Neural cell (in vitro differentiated cells): ENCODE results near the gene MICAL2.

Experiments used
- EP300 ChIP-seq: fragments of 450-650 bp; conservative IDR thresholded peaks from 2 replicates; pipeline ENCODE4 v1.6.1; 2014; ENCODE audit warnings: antibody characterized with exemption, mild to moderate bottlenecking, moderate library complexity; ENCODE audit not compliant: poor library complexity, severe bottlenecking
- EZH2 ChIP-seq: fragments of 200-600, 300-800 bp; shearing (Covaris generic), sonication (generic); IDR thresholded peaks from 2 replicates; pipeline ENCODE4 v1.6.1; 2014; ENCODE audit warnings: antibody characterized with exemption, low read length, borderline replicate concordance, mild to moderate bottlenecking; ENCODE audit not compliant: insufficient read depth, poor library complexity, severe bottlenecking
- MXI1 ChIP-seq: fragments of 450-650 bp; conservative IDR thresholded peaks from 2 replicates; pipeline ENCODE4 v1.6.1; 2014; ENCODE audit warnings: antibody characterized with exemption, mild to moderate bottlenecking; ENCODE audit not compliant: poor library complexity, severe bottlenecking
- POLR2AphosphoS5 ChIP-seq: IDR thresholded peaks from 2 replicates; pipeline ENCODE4 v1.6.1; 2012
- RAD21 ChIP-seq: fragments of 450-650 bp; conservative IDR thresholded peaks from 2 replicates; pipeline ENCODE4 v1.6.1; 2014; ENCODE audit warnings: antibody characterized with exemption, mild to moderate bottlenecking, moderate library complexity
- SMC3 ChIP-seq: fragments of 450-650 bp; conservative IDR thresholded peaks from 2 replicates; pipeline ENCODE4 v1.6.1; 2014; ENCODE audit warnings: antibody characterized with exemption, mild to moderate bottlenecking, moderate library complexity; ENCODE audit not compliant: poor library complexity
- TAF1 ChIP-seq: IDR thresholded peaks from 2 replicates; pipeline ENCODE4 v1.6.1; 2012; ENCODE audit warnings: low read depth
- TF ChIP-seq, protein P1 (sequence below): fragments of 450-650 bp; IDR thresholded peaks from 2 replicates; pipeline ENCODE4 v1.5.1; 2014; ENCODE audit warnings: antibody characterized with exemption, mild to moderate bottlenecking, moderate library complexity; ENCODE audit not compliant: poor library complexity, severe bottlenecking

DNA sequence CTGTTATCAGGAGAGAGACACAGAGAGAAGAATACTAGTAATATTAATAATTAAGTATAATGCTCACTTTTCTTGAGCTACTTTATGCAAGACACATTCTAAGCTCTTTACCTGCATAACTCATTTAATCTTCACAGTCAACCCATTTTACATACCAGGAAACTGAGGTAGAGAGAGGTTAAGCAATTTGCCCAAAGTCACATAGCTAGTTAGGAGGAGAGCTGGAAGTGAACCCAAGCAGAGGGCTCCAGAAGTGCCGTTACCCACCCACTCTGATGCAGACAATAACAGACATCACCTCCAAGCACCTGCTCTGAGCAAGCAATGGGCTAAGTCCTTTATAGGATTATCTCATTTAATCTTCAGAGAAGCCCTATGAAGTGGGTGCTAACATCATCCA lies 24.8 kb downstream of the MICAL2 start:
- TF ChIP-seq RAD21: no peak
- TF ChIP-seq, protein P1, sequence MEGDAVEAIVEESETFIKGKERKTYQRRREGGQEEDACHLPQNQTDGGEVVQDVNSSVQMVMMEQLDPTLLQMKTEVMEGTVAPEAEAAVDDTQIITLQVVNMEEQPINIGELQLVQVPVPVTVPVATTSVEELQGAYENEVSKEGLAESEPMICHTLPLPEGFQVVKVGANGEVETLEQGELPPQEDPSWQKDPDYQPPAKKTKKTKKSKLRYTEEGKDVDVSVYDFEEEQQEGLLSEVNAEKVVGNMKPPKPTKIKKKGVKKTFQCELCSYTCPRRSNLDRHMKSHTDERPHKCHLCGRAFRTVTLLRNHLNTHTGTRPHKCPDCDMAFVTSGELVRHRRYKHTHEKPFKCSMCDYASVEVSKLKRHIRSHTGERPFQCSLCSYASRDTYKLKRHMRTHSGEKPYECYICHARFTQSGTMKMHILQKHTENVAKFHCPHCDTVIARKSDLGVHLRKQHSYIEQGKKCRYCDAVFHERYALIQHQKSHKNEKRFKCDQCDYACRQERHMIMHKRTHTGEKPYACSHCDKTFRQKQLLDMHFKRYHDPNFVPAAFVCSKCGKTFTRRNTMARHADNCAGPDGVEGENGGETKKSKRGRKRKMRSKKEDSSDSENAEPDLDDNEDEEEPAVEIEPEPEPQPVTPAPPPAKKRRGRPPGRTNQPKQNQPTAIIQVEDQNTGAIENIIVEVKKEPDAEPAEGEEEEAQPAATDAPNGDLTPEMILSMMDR: no peak
- TF ChIP-seq EP300: no peak
- no peak for TF ChIP-seq SMC3
- TF ChIP-seq POLR2AphosphoS5: no peak
- TF ChIP-seq EZH2: no peak
- TF ChIP-seq MXI1: no peak
- no peak for TF ChIP-seq TAF1
